C4-2B (cell line): ENCODE measurements around the gene AK3.
"Not testable (repeated sequence)": the region's sequence is repeated elsewhere in the genome, so short reads cannot be mapped to it uniquely, and the experiment has no call there.

Experiments used
- H3K27ac ChIP-seq: fragments of 450-650 bp; 2 replicates; pipeline ENCODE4 v1.5.1; 2017
- CTCF ChIP-seq: fragments of 450-650 bp; conservative IDR thresholded peaks from 2 replicates; pipeline ENCODE4 v1.5.1; 2017; ENCODE audit warnings: mild to moderate bottlenecking
- ZFX ChIP-seq: fragments of 450-650 bp; IDR thresholded peaks from 2 replicates; pipeline ENCODE4 v1.6.1; 2017

The AK3 gene

GRCh38 chr9:4740638-4741364 lies at the start of gene AK3:
TSS of gene AK3 (minus strand) at chr9:4741202. CDS start at chr9:4741087, 115 bp downstream.
- peak; percentile 99 for TF ChIP-seq ZFX
- TF ChIP-seq CTCF = peak; percentile 39
- H3K27ac ChIP-seq = peak within 1 kb of the TSS; percentile 94

GRCh38 chr9:4788703-4789102 lies 47.7 kb upstream of the AK3 start:
- TF ChIP-seq CTCF (no peak), ZFX (no peak)
- H3K27ac ChIP-seq = no peak overlapping the region

GRCh38 chr9:4787876-4788275 lies 46.9 kb upstream of the AK3 start:
- TF ChIP-seq ZFX (no peak), CTCF (no peak)
- no peak overlapping the region for H3K27ac ChIP-seq

GRCh38 chr9:4786599-4786998 lies 45.6 kb upstream of the AK3 start:
- no peak for TF ChIP-seq CTCF
- TF ChIP-seq ZFX = no peak
- no peak overlapping the region for H3K27ac ChIP-seq

GRCh38 chr9:4784403-4784802 lies 43.4 kb upstream of the AK3 start:
- H3K27ac ChIP-seq = no peak overlapping the region
- no peak for TF ChIP-seq CTCF
- TF ChIP-seq ZFX = no peak

GRCh38 chr9:4783191-4783590 lies 42.2 kb upstream of the AK3 start:
- H3K27ac ChIP-seq = not testable (repeated sequence)

GRCh38 chr9:4781408-4781807 lies 40.4 kb upstream of the AK3 start:
- H3K27ac ChIP-seq = no peak overlapping the region
- TF ChIP-seq CTCF (no peak), ZFX (no peak)

- TF ChIP-seq CTCF (no peak), ZFX (no peak)
- no peak overlapping the region for H3K27ac ChIP-seq
These were observed 39.6 kb upstream of the AK3 start for GRCh38 chr9:4780651-4781050.

GRCh38 chr9:4774958-4775357 lies 34.0 kb upstream of the AK3 start:
- not testable (repeated sequence) for H3K27ac ChIP-seq
